ENCODE measurements around the gene CCN6. TPM values are rescaled to one million over a fixed set of nuclear protein-coding genes. Genes with fewer than 3 reads are reported as not detected.
"Not testable (repeated sequence)": the region's sequence is repeated elsewhere in the genome, so short reads cannot be mapped to it uniquely, and the experiment has no call there.

CCN6 gene
- total and polyA plus RNA-seq, 12 donors: not detected

- Histone ChIP-seq H3K9me3 (no peaks in the 10 kb centered on the region), H3K36me3 (no peaks in the 10 kb centered on the region), H3K4me1 (peaks cover 0 to 31% (median 9%) of the 10 kb centered on the region in 9 donors), H3K4me3 (no peak overlapping the region), H3K27me3 (no peaks in the 10 kb centered on the region), H3K27ac (no peak overlapping the region)
- ATAC-seq (no peak), DNase-seq (no peak)
- intact Hi-C loops (cut with DNase I): loop anchor here in 9 of 10 donors (5.0 to 10.0 kb wide), 5 partner anchors 48 to 790 kb away; a partner anchor contains a TSS
- WGBS, 2 donors: 67 to 73% methylated on average over 3 of the region's 3 CpGs
- TF ChIP-seq CTCF (IDR thresholded peaks at IDR 0.05): no peak
These were observed 9.0 kb upstream of the CCN6 start for GRCh38 chr6:112044856-112045255.

GRCh38 chr6:112047523-112047922 lies 6.4 kb upstream of the CCN6 start:
- H3K4me1 ChIP-seq: peaks cover 0 to 14% (median 7%) of the 10 kb centered on the region in 9 donors
- not testable (repeated sequence) for H3K27me3 ChIP-seq, H3K27ac ChIP-seq, H3K9me3 ChIP-seq, H3K36me3 ChIP-seq, ATAC-seq, DNase-seq, H3K4me3 ChIP-seq
- 92 to 96% methylated on average over 23 to 25 of the region's 25 CpGs for WGBS, 2 donors
- intact Hi-C loops (cut with DNase I): loop anchor here in 3 of 10 donors (10.0 kb wide), 1 partner anchor 793 kb away; a partner anchor contains a TSS

- WGBS, 2 donors: 85 to 92% methylated on average over 6 of the region's 6 CpGs
- DNase-seq: no peak
- intact Hi-C loops (cut with DNase I): loop anchor here in 3 of 10 donors (10.0 kb wide), 1 partner anchor 794 kb away; a partner anchor contains a TSS
These were observed 4.7 kb upstream of the CCN6 start for GRCh38 chr6:112049026-112049799.

GRCh38 chr6:112049996-112050395 lies 3.9 kb upstream of the CCN6 start:
- H3K36me3 ChIP-seq: no peaks in the 10 kb centered on the region
- DNase-seq: no peak
- intact Hi-C loops (cut with DNase I): loop anchor here in 3 of 10 donors (10.0 kb wide), 1 partner anchor 795 kb away; a partner anchor contains a TSS
- 92 to 95% methylated on average over 7 of the region's 7 CpGs for WGBS, 2 donors
- no peak for TF ChIP-seq CTCF (IDR thresholded peaks at IDR 0.05)
- H3K4me1 ChIP-seq: no peaks in the 10 kb centered on the region
- no peak overlapping the region for H3K27ac ChIP-seq
- H3K27me3 ChIP-seq: no peaks in the 10 kb centered on the region
- H3K9me3 ChIP-seq: peaks cover 0 to 9% (median 0%) of the 10 kb centered on the region in 11 donors
- no peak for ATAC-seq
- H3K4me3 ChIP-seq: no peak overlapping the region

More at GRCh38 chr6:112049026-112049799, 4.7 kb upstream of the CCN6 start:
- H3K27ac ChIP-seq: no peak overlapping the region
- peaks cover 0 to 9% (median 0%) of the 10 kb centered on the region in 11 donors for H3K9me3 ChIP-seq
- no peaks in the 10 kb centered on the region for H3K36me3 ChIP-seq
- no peak for ATAC-seq
- no peaks in the 10 kb centered on the region for H3K27me3 ChIP-seq
- no peak for TF ChIP-seq CTCF (IDR thresholded peaks at IDR 0.05)
- no peak overlapping the region for H3K4me3 ChIP-seq
- H3K4me1 ChIP-seq: peaks cover 0 to 3% (median 0%) of the 10 kb centered on the region in 9 donors

- 95 to 97% methylated on average over 5 of the region's 5 CpGs for WGBS, 2 donors
These were observed 3.5 kb upstream of the CCN6 start for GRCh38 chr6:112050429-112050828.

GRCh38 chr6:112051251-112051740 lies 2.6 kb upstream of the CCN6 start:
- DNase-seq; H3K27ac ChIP-seq; H3K27me3 ChIP-seq; intact Hi-C loops (cut with DNase I); H3K36me3 ChIP-seq; H3K9me3 ChIP-seq; ATAC-seq; H3K4me3 ChIP-seq; H3K4me1 ChIP-seq: not testable (repeated sequence)
- 85 to 87% methylated on average over 4 of the region's 4 CpGs for WGBS, 2 donors

More at GRCh38 chr6:112050429-112050828, 3.5 kb upstream of the CCN6 start:
- H3K36me3 ChIP-seq: no peaks in the 10 kb centered on the region
- no peaks in the 10 kb centered on the region for H3K4me1 ChIP-seq
- DNase-seq (no peak), ATAC-seq (no peak)
- intact Hi-C loops (cut with DNase I): no loop called here
- H3K9me3 ChIP-seq: peaks cover 0 to 9% (median 0%) of the 10 kb centered on the region in 11 donors
- no peak overlapping the region for H3K4me3 ChIP-seq
- H3K27me3 ChIP-seq: no peaks in the 10 kb centered on the region
- H3K27ac ChIP-seq: no peak overlapping the region
- no peak for TF ChIP-seq CTCF (IDR thresholded peaks at IDR 0.05)

All from heart right ventricle (tissue), 16 donors.